PC-3 (cell line): ENCODE results near the gene DLG2. TPM values are rescaled to one million over a fixed set of nuclear protein-coding genes. Genes with fewer than 3 reads are reported as not detected.
"Not testable (repeated sequence)": the region's sequence is repeated elsewhere in the genome, so short reads cannot be mapped to it uniquely, and the experiment has no call there.

Experiments
- ATAC-seq: fragments of 200-7000 bp; cut with Tn5 transposase; 2 replicates; pipeline ENCODE4 v1.9.1; 2020; ENCODE audit warnings: mild to moderate bottlenecking, moderate library complexity
- BruUV-seq: library from RNA; stranded (reverse); fragments of 400-500 nt; replicated peaks from 2 replicates; lab custom pipeline; 2021; lab: Mats Ljungman, UMichigan
- CTCF ChIA-PET: fragments of 300-600 bp; sonication (Branson Sonifier 250); formaldehyde crosslinking; loops from one replicate; lab custom pipeline; 2022; ENCODE audit warnings: antibody characterized with exemption; lab: Charles Lee
- POLR2A ChIA-PET: fragments of 300-600 bp; sonication (Branson Sonifier 250); formaldehyde crosslinking; loops from one replicate; lab custom pipeline; 2022; ENCODE audit warnings: antibody characterized with exemption; ENCODE audit not compliant: unreplicated experiment; lab: Charles Lee
- DNase-seq: peaks from one replicate; pipeline ENCODE4 v3.0.0-alpha.2; 2015
- H2AFZ ChIP-seq: fragments of 300-600 bp; sonication (generic); 2 replicates; pipeline ENCODE4 v1.6.0; 2016; ENCODE audit warnings: antibody characterized with exemption, low read length
- H3F3A ChIP-seq: fragments of 300-600 bp; sonication (generic); one replicate; pipeline ENCODE4 v1.6.0; 2017; ENCODE audit warnings: antibody characterized with exemption, low read length, control low read depth, mild to moderate bottlenecking; ENCODE audit not compliant: unreplicated experiment
- H3K27ac ChIP-seq: fragments of 300-600 bp; sonication (generic); 2 replicates; pipeline ENCODE4 v1.5.1; 2016; ENCODE audit warnings: mild to moderate bottlenecking, low read length
- H3K27me3 ChIP-seq: fragments of 300-600 bp; sonication (generic); 2 replicates; pipeline ENCODE4 v1.6.1; 2016; ENCODE audit warnings: low read length, mixed read lengths
- H3K36me3 ChIP-seq: fragments of 300-600 bp; sonication (generic); 2 replicates; pipeline ENCODE4 v1.6.1; 2016; ENCODE audit warnings: low read depth, mixed run types, low read length, mixed read lengths
- H3K4me1 ChIP-seq: fragments of 300-600 bp; sonication (generic); 2 replicates; pipeline ENCODE4 v1.5.1; 2016; ENCODE audit warnings: low read length; ENCODE audit not compliant: insufficient read depth
- H3K4me2 ChIP-seq: fragments of 300-600 bp; sonication (generic); 2 replicates; pipeline ENCODE4 v1.6.0; 2016; ENCODE audit warnings: low read length
- H3K4me3 ChIP-seq: fragments of 300-600 bp; sonication (generic); 2 replicates; pipeline ENCODE4 v1.5.1; 2016; ENCODE audit warnings: mild to moderate bottlenecking, low read length, mixed read lengths
- H3K79me2 ChIP-seq: fragments of 300-600 bp; sonication (generic); 2 replicates; pipeline ENCODE4 v1.6.1; 2017; ENCODE audit warnings: low read length, mixed read lengths
- H3K9ac ChIP-seq: fragments of 300-600 bp; sonication (generic); 2 replicates; pipeline ENCODE4 v1.6.0; 2016; ENCODE audit warnings: mild to moderate bottlenecking, low read length
- H3K9me2 ChIP-seq: fragments of 300-600 bp; sonication (generic); replicated peaks from 2 replicates; pipeline ENCODE4 v1.6.1; 2016; ENCODE audit warnings: mixed run types, low read length, mixed read lengths
- H3K9me3 ChIP-seq: fragments of 300-600 bp; sonication (generic); 2 replicates; pipeline ENCODE4 v1.6.1; 2016; ENCODE audit warnings: low read length, mixed read lengths
- H4K20me1 ChIP-seq: fragments of 300-600 bp; sonication (generic); 2 replicates; pipeline ENCODE4 v1.6.1; 2016; ENCODE audit warnings: low read length, mixed read lengths
- EZH2 ChIP-seq: fragments of 300-600 bp; sonication (generic); IDR thresholded peaks from one replicate; pipeline ENCODE4 v1.6.1; 2017; ENCODE audit warnings: antibody characterized with exemption, mild to moderate bottlenecking, low read length; ENCODE audit not compliant: unreplicated experiment
- EZH2phosphoT487 ChIP-seq: fragments of 300-600 bp; sonication (generic); IDR thresholded peaks from 2 replicates; pipeline ENCODE4 v1.6.1; 2018; ENCODE audit warnings: mild to moderate bottlenecking, antibody characterized with exemption, low read length, borderline replicate concordance
- intact Hi-C: fragments of 100-400 bp; cut with micrococcal nuclease; formaldehyde crosslinking; loops from 2 replicates; pipeline ENCODE4 v1.9.0; 2023
- total RNA-seq: library from RNA; depleted of rRNA; stranded (reverse); fragments of >200 nt; gene quantifications from 2 replicates; pipeline ENCODE4 v1.2.3, GENCODE V29; 2014
- TF ChIP-seq, protein P1 (sequence below): fragments of 300-600 bp; sonication (generic); conservative IDR thresholded peaks from 2 replicates; pipeline ENCODE4 v1.5.1; 2017; ENCODE audit warnings: antibody characterized with exemption, low read depth, mild to moderate bottlenecking, low read length

The DLG2 gene
- total RNA-seq, 1 experiment from 2014 or later: 0.58 TPM

DNA sequence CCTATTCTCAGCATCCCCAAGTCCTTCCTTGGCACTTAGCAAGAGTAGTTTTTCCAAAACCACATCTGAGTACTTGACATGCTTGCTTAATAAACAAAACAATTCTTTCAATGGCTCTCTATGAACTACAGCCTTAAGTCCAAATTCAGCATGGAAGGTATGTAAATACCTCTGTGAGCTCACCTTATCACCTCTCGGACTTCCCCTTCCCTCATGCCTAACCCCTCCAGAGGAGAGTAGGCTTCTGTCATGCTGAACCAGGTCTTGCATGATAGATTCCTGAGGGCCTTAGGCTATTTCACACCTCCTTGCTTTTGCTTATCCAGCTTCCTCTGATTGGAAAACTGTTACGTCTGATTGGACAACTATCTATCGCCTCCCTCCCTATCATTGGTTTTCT is 2028.1 kb downstream of the DLG2 start:
- DNase-seq (no peak), ATAC-seq (no peak)
- H3K4me2 ChIP-seq: no peak overlapping the region
- no peak overlapping the region for H3K4me3 ChIP-seq
- no peaks in the 10 kb centered on the region for H3K4me1 ChIP-seq
- no peak overlapping the region for H2AFZ ChIP-seq
- H3F3A ChIP-seq: no peaks in the 10 kb centered on the region
- H3K27ac ChIP-seq: no peak overlapping the region
- no peaks in the 10 kb centered on the region for H3K79me2 ChIP-seq
- H3K9me2 ChIP-seq: no peaks in the 10 kb centered on the region
- no peaks in the 10 kb centered on the region for H3K9me3 ChIP-seq
- H4K20me1 ChIP-seq: no peaks in the 10 kb centered on the region
- intact Hi-C loops: no loop called here
- CTCF ChIA-PET: no interaction called here
- POLR2A ChIA-PET: no interaction called here
- no peak for TF ChIP-seq EZH2phosphoT487
- TF ChIP-seq, protein P1, sequence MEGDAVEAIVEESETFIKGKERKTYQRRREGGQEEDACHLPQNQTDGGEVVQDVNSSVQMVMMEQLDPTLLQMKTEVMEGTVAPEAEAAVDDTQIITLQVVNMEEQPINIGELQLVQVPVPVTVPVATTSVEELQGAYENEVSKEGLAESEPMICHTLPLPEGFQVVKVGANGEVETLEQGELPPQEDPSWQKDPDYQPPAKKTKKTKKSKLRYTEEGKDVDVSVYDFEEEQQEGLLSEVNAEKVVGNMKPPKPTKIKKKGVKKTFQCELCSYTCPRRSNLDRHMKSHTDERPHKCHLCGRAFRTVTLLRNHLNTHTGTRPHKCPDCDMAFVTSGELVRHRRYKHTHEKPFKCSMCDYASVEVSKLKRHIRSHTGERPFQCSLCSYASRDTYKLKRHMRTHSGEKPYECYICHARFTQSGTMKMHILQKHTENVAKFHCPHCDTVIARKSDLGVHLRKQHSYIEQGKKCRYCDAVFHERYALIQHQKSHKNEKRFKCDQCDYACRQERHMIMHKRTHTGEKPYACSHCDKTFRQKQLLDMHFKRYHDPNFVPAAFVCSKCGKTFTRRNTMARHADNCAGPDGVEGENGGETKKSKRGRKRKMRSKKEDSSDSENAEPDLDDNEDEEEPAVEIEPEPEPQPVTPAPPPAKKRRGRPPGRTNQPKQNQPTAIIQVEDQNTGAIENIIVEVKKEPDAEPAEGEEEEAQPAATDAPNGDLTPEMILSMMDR: no peak
- TF ChIP-seq EZH2: no peak
- no peak overlapping the region for H3K9ac ChIP-seq
- no peaks in the 10 kb centered on the region for H3K36me3 ChIP-seq
- peaks cover 36% of the 10 kb centered on the region for H3K27me3 ChIP-seq
- BruUV-seq: no TSS peak

- ATAC-seq, intact Hi-C loops, H3K4me3 ChIP-seq, POLR2A ChIA-PET, CTCF ChIA-PET, H3K9me3 ChIP-seq, H3F3A ChIP-seq, H3K9me2 ChIP-seq, H3K27ac ChIP-seq, H3K4me2 ChIP-seq, H3K79me2 ChIP-seq, H3K4me1 ChIP-seq, H4K20me1 ChIP-seq, DNase-seq, BruUV-seq, H3K27me3 ChIP-seq, H2AFZ ChIP-seq, H3K36me3 ChIP-seq, H3K9ac ChIP-seq: not testable (repeated sequence)
Measured at GRCh38 chr11:83587797-83588196, 2039.3 kb downstream of the DLG2 start.

GRCh38 chr11:83583757-83584366 is 2043.3 kb downstream of the DLG2 start:
- Histone ChIP-seq H3K9ac (no peak overlapping the region), H3K27ac (no peak overlapping the region), H3K4me3 (no peak overlapping the region), H3K4me2 (no peak overlapping the region), H3K79me2 (no peaks in the 10 kb centered on the region), H3K4me1 (no peaks in the 10 kb centered on the region), H3K36me3 (no peaks in the 10 kb centered on the region), H3K9me3 (no peaks in the 10 kb centered on the region), H4K20me1 (no peaks in the 10 kb centered on the region), H3K9me2 (no peaks in the 10 kb centered on the region), H2AFZ (no peak overlapping the region), H3K27me3 (0 out of 2 replicates have a peak, but pooled peaks cover 6% of the 10 kb centered on the region), H3F3A (no peaks in the 10 kb centered on the region)
- no TSS peak for BruUV-seq
- no peak for TF ChIP-seq EZH2
- no peak for TF ChIP-seq EZH2phosphoT487
- TF ChIP-seq, protein P1: no peak
- peak; percentile 62 for DNase-seq
- ChIA-PET CTCF (no interaction called here), POLR2A (no interaction called here)
- intact Hi-C loops: no loop called here
- peak; percentile 46 for ATAC-seq
